IMR-90 (cell line): ENCODE results near the gene CGNL1. TPM values are rescaled to one million over a fixed set of nuclear protein-coding genes. Genes with fewer than 3 reads are reported as not detected.

ENCODE experiments used
- ATAC-seq: fragments of 200-7000 bp; cut with Tn5 transposase; 2 replicates; pipeline ENCODE4 v1.9.1; 2020; ENCODE audit warnings: low read depth, mild to moderate bottlenecking, moderate library complexity
- BruUV-seq: library from RNA; stranded (reverse); fragments of 400-500 nt; replicated peaks from 2 replicates; lab custom pipeline; 2021; lab: Mats Ljungman, UMichigan
- CTCF ChIA-PET: fragments of 300-600 bp; formaldehyde crosslinking; extraction: SDS; loops from one replicate; lab custom pipeline; 2021; ENCODE audit warnings: antibody characterized with exemption; lab: Yijun Ruan, JAX
- POLR2A ChIA-PET: fragments of 300-600 bp; sonication (Branson Sonifier 250); formaldehyde crosslinking; loops from one replicate; lab custom pipeline; 2022; ENCODE audit warnings: antibody characterized with exemption; ENCODE audit not compliant: unreplicated experiment; lab: Charles Lee
- DNase-seq: peaks from one replicate; pipeline ENCODE4 v3.0.0; 2013
- H2AFZ ChIP-seq: replicated peaks from 2 replicates; pipeline ENCODE3; 2013; ENCODE audit warnings: low read length, mild to moderate bottlenecking; ENCODE audit not compliant: poor library complexity
- H2AK5ac ChIP-seq: 2 replicates; pipeline ENCODE4 v1.6.1; 2013; ENCODE audit warnings: low read depth, low read length, inconsistent platforms
- H2AK9ac ChIP-seq: replicated peaks from 2 replicates; pipeline ENCODE3; 2013; ENCODE audit warnings: mild to moderate bottlenecking, low read depth, low read length, moderate library complexity; ENCODE audit not compliant: poor library complexity
- H2BK120ac ChIP-seq: 2 replicates; pipeline ENCODE4 v1.6.1; 2013; ENCODE audit warnings: low read depth, low read length, inconsistent platforms
- H2BK15ac ChIP-seq: 3 replicates; pipeline ENCODE4 v1.6.1; 2013; ENCODE audit warnings: low read depth, low read length, inconsistent platforms
- H2BK20ac ChIP-seq: 2 replicates; pipeline ENCODE4 v1.6.1; 2013; ENCODE audit warnings: low read depth, mild to moderate bottlenecking, inconsistent platforms, low read length, moderate library complexity
- H2BK5ac ChIP-seq: 2 replicates; pipeline ENCODE4 v1.6.1; 2013; ENCODE audit warnings: mild to moderate bottlenecking, low read depth, low read length, inconsistent platforms; ENCODE audit not compliant: poor library complexity, severe bottlenecking
- H3K14ac ChIP-seq: replicated peaks from 2 replicates; pipeline ENCODE4 v1.6.1; 2013; ENCODE audit warnings: low read depth, low read length, inconsistent platforms
- H3K18ac ChIP-seq: 2 replicates; pipeline ENCODE4 v1.6.1; 2013; ENCODE audit warnings: low read depth, low read length, control low read depth
- H3K23ac ChIP-seq: 2 replicates; pipeline ENCODE4 v1.6.1; 2013; ENCODE audit warnings: low read depth, low read length, inconsistent platforms
- H3K27ac ChIP-seq: 2 replicates; pipeline ENCODE4 v1.5.1; 2013; ENCODE audit warnings: mild to moderate bottlenecking, control low read depth, low read length; ENCODE audit not compliant: insufficient read depth
- H3K27me3 ChIP-seq: 2 replicates; pipeline ENCODE4 v1.6.1; 2013; ENCODE audit warnings: low read length; ENCODE audit not compliant: control insufficient read depth, insufficient read depth
- H3K36me3 ChIP-seq: 2 replicates; pipeline ENCODE4 v1.6.1; 2013; ENCODE audit warnings: low read length, mixed read lengths; ENCODE audit not compliant: control insufficient read depth, insufficient read depth
- H3K4ac ChIP-seq: 2 replicates; pipeline ENCODE4 v1.6.1; 2013; ENCODE audit warnings: low read depth, low read length, inconsistent platforms
- H3K4me1 ChIP-seq: 2 replicates; pipeline ENCODE4 v1.6.1; 2013; ENCODE audit warnings: low read length, mixed read lengths; ENCODE audit not compliant: control insufficient read depth, insufficient read depth
- H3K4me2 ChIP-seq: 2 replicates; pipeline ENCODE4 v1.6.1; 2013; ENCODE audit warnings: low read depth, mild to moderate bottlenecking, control low read depth, low read length, moderate library complexity
- H3K4me3 ChIP-seq: 2 replicates; pipeline ENCODE4 v1.5.1; 2013; ENCODE audit warnings: low read depth, mild to moderate bottlenecking, control low read depth, low read length, moderate library complexity; ENCODE audit not compliant: insufficient read depth
- H3K56ac ChIP-seq: 2 replicates; pipeline ENCODE4 v1.6.1; 2013; ENCODE audit warnings: low read length, inconsistent platforms; ENCODE audit not compliant: insufficient read depth; ENCODE audit errors: extremely low read depth
- H3K79me1 ChIP-seq, 2 experiments: 2 replicates each; pipeline ENCODE4 v1.6.1; 2013; ENCODE audit warnings: low read length in 2 of 2, inconsistent platforms in 1 of 2, low read depth in 1 of 2
- H3K9ac ChIP-seq: 2 replicates; pipeline ENCODE4 v1.6.1; 2013; ENCODE audit warnings: low read depth, low read length, control low read depth
- H3K9me1 ChIP-seq: 2 replicates; pipeline ENCODE4 v1.6.1; 2013; ENCODE audit warnings: low read length, inconsistent platforms; ENCODE audit not compliant: insufficient read depth
- H3K9me3 ChIP-seq: 2 replicates; pipeline ENCODE4 v1.6.1; 2013; ENCODE audit warnings: low read length; ENCODE audit not compliant: control insufficient read depth, insufficient read depth
- H4K20me1 ChIP-seq: 2 replicates; pipeline ENCODE4 v1.6.1; 2013; ENCODE audit warnings: low read length, inconsistent platforms; ENCODE audit not compliant: insufficient read depth
- H4K5ac ChIP-seq: 2 replicates; pipeline ENCODE4 v1.6.1; 2013; ENCODE audit warnings: mild to moderate bottlenecking, low read depth, low read length, control low read depth
- H4K8ac ChIP-seq, 2 experiments: 2 replicates each; pipeline ENCODE4 v1.6.1; 2013; ENCODE audit warnings: low read depth in 2 of 2, low read length in 2 of 2, control low read depth in 1 of 2, inconsistent platforms in 1 of 2
- H4K91ac ChIP-seq: 2 replicates; pipeline ENCODE4 v1.6.1; 2013; ENCODE audit warnings: low read depth, low read length, inconsistent platforms; ENCODE audit not compliant: insufficient read depth
- CEBPB ChIP-seq: IDR thresholded peaks from 2 replicates; pipeline ENCODE4 v1.6.1; 2012; ENCODE audit warnings: low read depth, low read length, improper control_type of control experiment
- CTCF ChIP-seq: conservative IDR thresholded peaks from 2 replicates; pipeline ENCODE4 v1.5.1; 2012; ENCODE audit warnings: mild to moderate bottlenecking, low read depth, low read length, improper control_type of control experiment
- FOS ChIP-seq: fragments of 150-350 bp; IDR thresholded peaks from 2 replicates; pipeline ENCODE4 v1.6.1; 2016; ENCODE audit warnings: low read depth, low read length
- MAFK ChIP-seq: IDR thresholded peaks from 2 replicates; pipeline ENCODE4 v1.6.1; 2012; ENCODE audit warnings: low read depth, low read length, improper control_type of control experiment
- MAZ ChIP-seq: IDR thresholded peaks from 2 replicates; pipeline ENCODE4 v1.6.1; 2012; ENCODE audit warnings: low read depth, mild to moderate bottlenecking, low read length, improper control_type of control experiment, moderate library complexity, borderline replicate concordance
- MXI1 ChIP-seq: IDR thresholded peaks from 2 replicates; pipeline ENCODE4 v1.6.1; 2012; ENCODE audit warnings: low read depth, mild to moderate bottlenecking, low read length, moderate library complexity, borderline replicate concordance
- NFE2L2 ChIP-seq: fragments of 150-350 bp; IDR thresholded peaks from 2 replicates; pipeline ENCODE4 v1.6.1; 2016; ENCODE audit warnings: low read depth, mild to moderate bottlenecking, low read length
- POLR2A ChIP-seq: IDR thresholded peaks from 2 replicates; pipeline ENCODE4 v1.6.1; 2012; ENCODE audit warnings: mild to moderate bottlenecking, low read depth, low read length
- RCOR1 ChIP-seq: IDR thresholded peaks from 2 replicates; pipeline ENCODE4 v1.6.1; 2012; ENCODE audit warnings: mild to moderate bottlenecking, low read length, improper control_type of control experiment; ENCODE audit not compliant: insufficient replicate concordance
- USF2 ChIP-seq: fragments of 150-350 bp; IDR thresholded peaks from 2 replicates; pipeline ENCODE4 v1.6.1; 2017; ENCODE audit warnings: mild to moderate bottlenecking, antibody characterized with exemption, low read length, low read depth
- WGBS, 2 experiments: methylation state at CpG; one replicate each; pipeline versions ENCODE4 v1.1.5 to v1.1.7; 2013; ENCODE audit warnings: missing lambda C conversion rate in 2 of 2; ENCODE audit not compliant: insufficient read length in 1 of 2; ENCODE audit errors: extremely low coverage in 2 of 2; 5-methylcytosine and 5-hydroxymethylcytosine counted together
- dilution Hi-C: fragments of 300-500 bp; cut with HindIII; formaldehyde crosslinking; loops from one replicate; pipeline ENCODE4 v1.14.3; 2018; ENCODE audit warnings: low sequenced_read_pairs; ENCODE audit not compliant: unreplicated experiment
- in situ Hi-C: fragments of 300-500 bp; cut with MboI; formaldehyde crosslinking; loops from 3 replicates; pipeline ENCODE4 v1.14.3; 2019; ENCODE audit warnings: low sequenced_read_pairs, inconsistent platforms, mixed read lengths
- intact Hi-C: fragments of 100-400 bp; cut with micrococcal nuclease; formaldehyde crosslinking; loops from 2 replicates; pipeline ENCODE4 v1.10.0; 2022
- polyA plus RNA-seq, 3 experiments: library from polyadenylated mRNA; depleted of rRNA; stranded (reverse); fragments of >200 nt; gene quantifications; 2 replicates each; pipeline ENCODE4 v1.2.3, GENCODE V29; 2012; ENCODE audit warnings: low replicate concordance in 1 of 3
- total RNA-seq: library from RNA; depleted of rRNA; stranded (reverse); fragments of >200 nt; gene quantifications from 2 replicates; pipeline ENCODE4 v1.2.3, GENCODE V29; 2012

The CGNL1 gene
- total and polyA plus RNA-seq, 2 of the 4 experiments (the other 2 are of a cell fraction): 0.07 to 0.18 TPM

- Histone ChIP-seq H2AK9ac (no peak overlapping the region), H3K9me3 (no peaks in the 10 kb centered on the region), H3K4me2 (no peak overlapping the region), H3K27ac (no peak overlapping the region), H4K91ac (no peak overlapping the region), H3K18ac (no peak overlapping the region), H3K79me1 (no peaks in the 10 kb centered on the region), H3K9ac (no peak overlapping the region), H2BK5ac (no peak overlapping the region), H3K4me1 (peaks cover 5% of the 10 kb centered on the region), H2AFZ (no peak overlapping the region), H2BK20ac (no peak overlapping the region), H3K27me3 (no peaks in the 10 kb centered on the region), H2AK5ac (no peak overlapping the region), H2BK120ac (no peak overlapping the region), H3K14ac (no peak overlapping the region), H3K56ac (no peak overlapping the region), H3K23ac (no peak overlapping the region), H3K9me1 (no peaks in the 10 kb centered on the region), H3K4ac (no peak overlapping the region), H3K36me3 (no peaks in the 10 kb centered on the region), H2BK15ac (no peak overlapping the region), H3K4me3 (no peak overlapping the region), H4K8ac (no peak overlapping the region), H4K20me1 (no peaks in the 10 kb centered on the region), H4K5ac (no peak overlapping the region)
- intact Hi-C loops (no loop called here), dilution Hi-C loops (no loop called here), in situ Hi-C loops (no loop called here)
- DNase-seq: no peak
- whole genome bisulfite sequencing, 2 experiments: no CpG with 5 or more reads among the region's 2 CpGs
- BruUV-seq: no TSS peak
- CTCF ChIA-PET: interaction anchor here (2.5 kb wide), 1 partner anchor 166 kb away, joined by 7 read pairs; no protein-coding TSS in a partner anchor
- TF ChIP-seq POLR2A (no peak), NFE2L2 (no peak), USF2 (no peak), CTCF (no peak), FOS (no peak), CEBPB (no peak), MXI1 (no peak), MAZ (no peak), MAFK (no peak), RCOR1 (no peak)
- no peak for ATAC-seq
- POLR2A ChIA-PET: no interaction called here
Measured at GRCh38 chr15:57506422-57506821, 130.1 kb downstream of the CGNL1 start.
